ENCODE results near the gene IL18RAP.

Gene IL18RAP

DNA sequence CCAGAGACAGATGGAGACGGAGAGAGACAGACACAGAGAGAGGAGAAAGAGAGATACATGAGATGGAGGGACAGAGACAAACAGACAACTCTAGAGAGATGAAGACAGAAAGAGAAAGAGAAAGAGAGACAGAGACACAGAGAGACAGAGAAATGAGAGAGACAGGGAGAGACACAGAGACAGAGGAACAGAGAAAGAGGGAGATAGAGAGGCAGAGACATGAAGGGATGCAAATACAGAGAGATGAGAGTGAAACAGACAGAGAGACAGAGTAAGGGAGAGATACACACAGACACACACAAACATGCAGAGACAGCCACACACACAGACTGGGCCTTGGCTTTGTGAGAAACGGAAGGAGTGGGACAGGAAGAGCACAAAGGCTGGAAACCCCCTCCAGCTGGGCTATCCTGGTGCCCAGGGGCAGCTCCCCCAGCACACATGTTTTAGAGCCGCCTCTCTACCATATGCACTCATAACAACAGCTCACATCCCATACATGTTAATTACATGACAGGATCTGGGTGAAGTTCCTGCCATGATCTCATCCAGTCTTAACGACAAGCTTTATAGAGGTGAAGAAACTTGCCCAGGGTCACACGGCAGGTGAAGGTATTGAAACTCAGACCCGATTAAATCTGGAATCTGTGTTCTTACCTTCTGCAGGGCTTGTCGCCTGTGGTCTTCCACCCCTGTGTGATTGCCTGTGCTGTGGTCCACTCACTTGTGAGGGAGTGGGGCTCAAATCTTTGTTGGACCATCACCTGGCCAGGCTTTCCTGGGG, 35.0 kb upstream of the IL18RAP start:
- TF ChIP-seq, protein P1, sequence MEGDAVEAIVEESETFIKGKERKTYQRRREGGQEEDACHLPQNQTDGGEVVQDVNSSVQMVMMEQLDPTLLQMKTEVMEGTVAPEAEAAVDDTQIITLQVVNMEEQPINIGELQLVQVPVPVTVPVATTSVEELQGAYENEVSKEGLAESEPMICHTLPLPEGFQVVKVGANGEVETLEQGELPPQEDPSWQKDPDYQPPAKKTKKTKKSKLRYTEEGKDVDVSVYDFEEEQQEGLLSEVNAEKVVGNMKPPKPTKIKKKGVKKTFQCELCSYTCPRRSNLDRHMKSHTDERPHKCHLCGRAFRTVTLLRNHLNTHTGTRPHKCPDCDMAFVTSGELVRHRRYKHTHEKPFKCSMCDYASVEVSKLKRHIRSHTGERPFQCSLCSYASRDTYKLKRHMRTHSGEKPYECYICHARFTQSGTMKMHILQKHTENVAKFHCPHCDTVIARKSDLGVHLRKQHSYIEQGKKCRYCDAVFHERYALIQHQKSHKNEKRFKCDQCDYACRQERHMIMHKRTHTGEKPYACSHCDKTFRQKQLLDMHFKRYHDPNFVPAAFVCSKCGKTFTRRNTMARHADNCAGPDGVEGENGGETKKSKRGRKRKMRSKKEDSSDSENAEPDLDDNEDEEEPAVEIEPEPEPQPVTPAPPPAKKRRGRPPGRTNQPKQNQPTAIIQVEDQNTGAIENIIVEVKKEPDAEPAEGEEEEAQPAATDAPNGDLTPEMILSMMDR (IDR thresholded peaks at IDR 0.05; ENCODE audit: control extremely low read depth, extremely low read depth, low read depth, missing control alignments): no peak
- peak; percentile 27 for DNase-seq (ENCODE audit: extremely low spot score)
- POLR2A ChIA-PET: no interaction called here
- CTCF ChIA-PET: interaction anchor here (0.9 to 2.3 kb wide), 6 partner anchors 11 to 136 kb away, joined by 3 to 10 read pairs (median 4); no protein-coding TSS in a partner anchor

DNA sequence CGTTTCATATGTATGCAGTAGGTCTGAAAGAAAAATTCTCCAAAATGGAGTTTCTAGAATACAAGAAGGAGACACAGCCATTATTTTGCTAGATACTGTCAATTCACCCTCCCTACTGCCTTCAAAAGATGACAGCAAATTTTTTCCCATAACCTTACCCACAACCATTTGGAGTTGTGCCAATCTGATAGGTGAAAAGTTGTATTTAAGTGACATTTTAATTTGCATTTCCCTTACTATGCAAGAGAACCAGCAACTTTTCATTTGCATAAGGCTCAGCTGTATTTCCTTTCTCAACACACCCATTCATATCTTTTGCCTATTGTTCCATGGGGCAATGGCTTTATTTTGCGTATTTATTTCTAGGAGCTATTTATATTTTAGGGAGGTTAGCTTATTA, 31.4 kb upstream of the IL18RAP start:
- CTCF ChIA-PET: interaction anchor here (0.9 to 1.7 kb wide), 7 partner anchors 13 to 151 kb away, joined by 3 to 6 read pairs (median 5); no protein-coding TSS in a partner anchor
- DNase-seq (ENCODE audit: extremely low spot score): no peak
- TF ChIP-seq, protein P1 (IDR thresholded peaks at IDR 0.05; ENCODE audit: control extremely low read depth, extremely low read depth, low read depth, missing control alignments): no peak
- POLR2A ChIA-PET: no interaction called here

DNA sequence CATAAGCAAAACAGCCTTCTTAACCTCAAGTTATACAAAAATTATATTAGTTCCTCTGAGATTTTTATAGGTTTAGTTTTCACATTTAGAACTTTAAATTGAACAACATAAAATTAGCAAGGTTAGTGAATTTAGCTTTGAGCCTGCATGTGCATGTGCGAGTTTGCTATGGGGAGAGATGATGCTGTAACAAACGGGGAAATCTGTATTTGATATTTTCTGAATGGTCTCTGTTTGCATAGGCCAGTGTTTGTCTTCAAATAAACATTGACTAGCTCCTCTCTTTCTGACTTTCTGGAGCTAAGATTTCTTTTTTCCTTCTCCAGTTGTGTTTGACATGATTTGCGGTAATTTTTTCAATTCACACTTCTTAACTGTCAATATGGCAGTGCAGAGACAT, 30.9 kb upstream of the IL18RAP start:
- ChIA-PET CTCF (interaction anchor here (0.9 to 1.7 kb wide), 7 partner anchors 14 to 151 kb away, joined by 3 to 6 read pairs (median 5); no protein-coding TSS in a partner anchor), POLR2A (no interaction called here)
- TF ChIP-seq, protein P1 (IDR thresholded peaks at IDR 0.05; ENCODE audit: control extremely low read depth, extremely low read depth, low read depth, missing control alignments): no peak
- DNase-seq (ENCODE audit: extremely low spot score): no peak

DNA sequence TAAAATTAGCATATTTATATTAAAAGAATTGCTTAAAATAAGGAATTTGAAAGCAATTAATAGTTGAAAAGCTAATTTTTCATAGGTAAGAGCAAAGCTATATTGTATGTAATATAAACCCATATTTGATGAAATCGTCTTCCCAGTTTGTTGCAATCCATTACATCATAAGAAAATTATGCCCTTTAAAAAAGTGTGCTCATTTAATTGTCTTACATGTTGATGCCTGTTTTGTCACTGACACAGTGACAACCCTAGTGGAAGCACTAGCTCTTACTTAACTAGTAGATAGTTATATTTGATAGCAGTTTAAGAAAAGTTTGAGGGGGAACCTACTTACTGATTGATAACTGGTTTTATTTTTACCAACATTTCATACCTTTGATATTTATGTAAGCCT, 30.0 kb upstream of the IL18RAP start:
- ChIA-PET POLR2A (no interaction called here), CTCF (no interaction called here)
- DNase-seq (ENCODE audit: extremely low spot score): no peak
- TF ChIP-seq, protein P1 (IDR thresholded peaks at IDR 0.05; ENCODE audit: control extremely low read depth, extremely low read depth, low read depth, missing control alignments): no peak

DNA sequence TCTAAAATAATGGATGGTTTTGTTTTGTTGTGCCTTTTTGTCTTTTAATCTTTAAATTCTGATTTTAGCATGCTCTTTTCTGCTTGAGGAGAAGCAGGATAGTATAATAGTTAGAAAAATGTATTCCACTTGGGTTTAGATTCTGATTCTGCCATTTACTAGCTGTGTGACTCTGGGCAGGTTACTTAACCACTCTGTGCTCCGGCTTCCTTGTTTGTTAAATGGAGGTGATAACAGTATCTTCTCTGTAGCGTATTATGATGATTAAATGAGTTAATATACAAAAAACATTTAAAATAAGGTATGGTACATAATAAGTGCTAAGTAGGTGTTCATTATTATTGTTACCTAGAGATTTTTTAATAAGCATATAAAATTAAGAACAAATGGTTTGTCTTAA, 26.9 kb upstream of the IL18RAP start:
- TF ChIP-seq, protein P1 (IDR thresholded peaks at IDR 0.05; ENCODE audit: control extremely low read depth, extremely low read depth, low read depth, missing control alignments): no peak
- DNase-seq (ENCODE audit: extremely low spot score): no peak
- CTCF ChIA-PET: no interaction called here
- POLR2A ChIA-PET: no interaction called here

DNA sequence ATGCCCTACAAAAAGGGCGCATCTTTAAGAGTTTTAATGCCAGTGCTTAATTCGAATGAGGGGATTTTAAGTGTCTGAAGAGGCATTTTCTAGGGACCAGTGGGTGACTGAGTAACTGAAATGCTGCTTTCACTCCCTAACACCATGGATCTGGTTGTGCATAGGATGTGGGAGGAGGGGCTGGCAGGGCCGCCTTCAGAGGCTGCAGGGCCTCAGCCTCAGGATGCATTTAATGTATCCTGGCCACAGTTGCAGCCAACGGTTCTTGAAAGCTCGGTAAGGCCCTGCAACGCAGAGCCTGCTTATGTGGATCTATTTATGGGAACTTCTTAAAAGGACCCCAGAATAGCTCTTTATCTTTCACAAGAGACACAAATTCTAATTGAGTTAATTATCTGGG, 25.8 kb upstream of the IL18RAP start:
- TF ChIP-seq, protein P1 (IDR thresholded peaks at IDR 0.05; ENCODE audit: control extremely low read depth, extremely low read depth, low read depth, missing control alignments): no peak
- ChIA-PET CTCF (interaction anchor here (1.0 to 4.6 kb wide), 8 partner anchors 11 to 157 kb away, joined by 3 to 23 read pairs (median 4); partner anchors contain the start of gene IL18RAP), POLR2A (no interaction called here)
- DNase-seq (ENCODE audit: extremely low spot score): no peak

Data from GM10248 (cell line).